SKM-1 (cell line): ENCODE results near the gene THOC6.
A peak's percentile ranks its signal among the peaks of the same experiment; 100 is the strongest.

Source experiments
- DNase-seq: peaks from one replicate; lab custom pipeline; 2025; ENCODE audit not compliant: unreplicated experiment; lab: John Stamatoyannopoulos, UW

Gene THOC6

DNA sequence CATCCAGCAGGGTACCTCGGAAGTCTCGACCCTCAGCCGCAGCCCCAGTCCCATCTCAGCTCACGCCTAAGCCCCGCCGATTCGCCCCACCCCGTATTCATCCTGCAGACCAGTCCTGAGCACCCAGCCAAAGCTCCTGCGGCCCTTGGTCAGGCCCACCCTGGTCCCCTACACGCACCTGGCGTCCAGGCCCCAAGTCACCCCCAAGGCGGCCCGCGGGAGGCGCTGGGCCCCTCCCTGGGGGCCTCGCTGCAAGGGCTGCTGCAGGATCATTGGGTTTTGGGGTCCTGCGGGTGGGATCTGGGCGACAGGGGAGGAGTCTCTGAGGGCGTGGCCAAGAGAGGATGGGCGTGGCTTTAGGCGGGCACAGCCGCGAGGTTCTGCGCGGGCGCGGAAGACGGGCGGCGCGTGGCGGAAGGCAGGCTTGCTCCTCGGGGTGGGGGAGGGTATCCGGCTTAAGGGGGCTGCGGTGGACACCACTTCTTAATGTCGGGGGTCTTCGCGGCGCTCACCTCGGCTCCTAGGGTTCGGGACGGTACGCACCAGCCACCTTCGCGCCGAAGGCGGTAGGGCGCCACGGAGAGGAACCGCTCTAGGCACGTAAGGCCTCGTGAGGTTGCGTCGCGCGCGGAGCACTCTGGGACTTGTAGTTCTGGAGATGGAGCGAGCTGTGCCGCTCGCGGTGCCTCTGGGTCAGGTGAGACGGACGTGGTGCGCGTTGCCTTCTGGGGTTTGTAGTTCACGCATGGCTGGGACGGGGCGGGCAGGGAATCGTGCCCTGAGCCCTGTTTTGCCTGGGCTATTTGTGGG is at the start of gene THOC6, which contains the start of gene HCFC1R1:
TSS of gene THOC6 (plus strand) at position 367 of the 810 bp plus-strand sequence. CDS start at position 659, 292 bp downstream.
TSS of gene HCFC1R1 (minus strand) at position 274 of the 810 bp plus-strand sequence. CDS start at position 273, 1 bp downstream.
- DNase-seq = peak; percentile 98

- no peak for DNase-seq
Observed at GRCh38 chr16:2974319-2975056, 49.3 kb upstream of the THOC6 start.

GRCh38 chr16:2975161-2975795 is 48.6 kb upstream of the THOC6 start:
- no peak for DNase-seq

GRCh38 chr16:2976201-2976600 is 47.6 kb upstream of the THOC6 start:
- no peak for DNase-seq

DNA sequence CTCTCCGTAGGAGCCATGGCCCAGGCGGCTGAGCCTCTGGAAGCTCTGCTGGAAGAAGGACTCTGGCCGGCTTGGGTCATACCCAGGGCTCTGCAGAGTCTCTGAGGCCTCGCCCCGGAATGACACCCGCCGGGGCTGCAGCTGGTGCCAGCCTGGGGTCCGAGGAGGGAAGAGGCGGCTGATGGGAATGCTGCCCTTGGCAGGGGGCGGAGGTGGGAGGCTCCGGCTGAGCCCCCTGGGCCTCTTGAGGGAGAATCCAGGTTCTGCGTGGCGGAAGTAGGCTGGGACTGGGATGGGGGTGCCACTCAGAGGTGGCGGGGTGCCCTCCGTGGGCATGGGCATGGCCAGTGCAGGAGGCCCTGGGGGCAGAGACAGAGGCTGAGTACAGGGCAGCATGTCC is 47.2 kb upstream of the THOC6 start:
- DNase-seq = no peak

- no peak for DNase-seq
Observed at GRCh38 chr16:2977440-2977839, 46.4 kb upstream of the THOC6 start.

DNA sequence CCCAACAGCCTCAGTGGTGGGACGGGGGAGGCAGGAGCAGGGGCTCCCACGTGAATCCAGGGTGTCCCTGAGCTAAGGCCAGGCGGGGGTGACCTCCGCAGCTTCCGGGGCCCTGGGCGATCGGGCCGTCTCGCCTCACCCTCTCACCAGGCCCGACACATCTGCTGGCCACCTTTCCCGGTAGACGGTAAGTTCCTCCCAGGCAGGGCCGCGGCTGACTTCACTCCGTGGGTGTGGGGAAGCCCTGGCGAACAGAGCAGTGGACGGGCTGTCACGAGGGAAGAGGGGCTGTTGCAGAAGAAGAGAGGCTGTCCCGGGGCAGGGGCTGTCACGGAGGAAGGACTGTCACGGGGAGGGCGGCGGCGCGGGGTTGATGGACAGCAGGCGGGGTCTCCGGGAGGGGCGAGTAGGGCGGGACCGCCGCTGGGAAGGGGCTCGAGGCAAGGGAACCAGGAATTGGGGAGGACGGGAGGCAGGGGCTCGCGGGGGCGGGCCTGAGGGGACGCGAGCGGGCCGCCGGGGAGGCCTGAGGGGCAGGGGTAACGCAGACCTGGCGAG is 44.1 kb upstream of the THOC6 start:
- DNase-seq = no peak

DNA sequence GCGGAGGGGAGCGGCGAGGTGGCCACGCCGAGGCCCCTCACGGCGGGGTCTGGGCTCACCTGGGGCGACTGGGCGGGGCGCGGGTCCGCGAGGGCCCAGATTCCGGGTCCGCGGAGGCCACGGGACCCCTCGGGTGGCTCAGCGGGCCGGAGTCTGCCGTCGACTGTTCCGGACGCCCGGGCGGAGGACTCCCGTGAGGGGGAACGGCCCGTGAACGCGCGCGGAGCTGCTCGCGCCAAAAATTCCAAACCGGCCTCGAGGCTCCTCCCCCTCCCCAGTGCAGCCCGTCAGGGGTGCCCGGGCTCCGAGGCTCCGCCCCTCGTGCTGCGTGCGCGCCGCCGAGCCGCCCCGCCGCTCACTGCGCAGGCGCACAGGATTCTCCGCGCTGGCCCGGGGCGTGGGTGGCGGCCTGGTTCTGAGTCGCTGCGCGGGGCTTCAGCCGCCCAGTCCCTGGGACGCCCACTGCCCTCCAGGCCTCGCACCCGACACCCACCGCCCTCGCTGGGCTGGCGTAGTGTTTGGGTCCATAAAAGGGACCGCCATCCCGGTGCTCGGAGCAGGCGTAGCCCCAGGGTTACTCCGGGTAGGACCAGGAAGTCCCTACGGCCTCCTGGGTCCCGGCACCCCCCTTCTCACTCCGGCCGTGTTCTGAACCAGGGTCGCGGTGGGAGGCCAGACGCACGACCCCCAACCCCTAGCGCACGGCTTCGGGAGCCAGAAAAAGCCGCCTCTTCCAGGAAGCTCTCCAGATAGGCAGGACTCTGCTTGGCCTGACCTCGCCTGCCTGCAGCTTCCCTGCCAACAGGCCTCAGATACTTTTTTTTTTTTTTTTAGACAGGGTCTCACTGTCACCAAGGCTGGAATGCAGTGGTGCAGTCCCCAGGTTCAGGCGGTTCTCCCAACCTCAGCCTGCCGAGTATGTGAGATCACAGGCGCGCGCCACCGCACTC is 43.3 kb upstream of the THOC6 start, which contains the start of gene PKMYT1:
TSS of gene PKMYT1 (minus strand) at position 220 of the 950 bp plus-strand sequence. CDS start 789 bp downstream, outside the sequence.
- DNase-seq = peak; percentile 86

GRCh38 chr16:2981177-2981898 is 42.5 kb upstream of the THOC6 start:
- DNase-seq = no peak

DNA sequence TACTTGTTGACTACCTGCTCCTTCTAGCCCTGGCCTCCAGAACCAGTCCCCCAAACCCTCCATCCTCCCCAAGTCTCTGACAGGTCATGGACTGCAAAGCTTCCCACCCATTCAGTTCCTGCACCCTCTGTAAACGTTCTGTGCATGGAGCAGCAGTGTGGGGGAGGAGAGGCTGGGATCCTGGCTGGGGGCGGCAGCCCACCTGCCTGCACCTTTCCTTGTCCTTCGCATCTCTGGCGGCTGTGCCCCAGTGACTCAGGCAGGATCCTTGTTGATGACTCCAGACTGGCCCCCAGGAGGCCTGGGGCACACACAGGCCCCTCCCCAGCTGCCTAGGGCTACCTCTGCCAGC is 42.0 kb upstream of the THOC6 start:
- DNase-seq = no peak

DNA sequence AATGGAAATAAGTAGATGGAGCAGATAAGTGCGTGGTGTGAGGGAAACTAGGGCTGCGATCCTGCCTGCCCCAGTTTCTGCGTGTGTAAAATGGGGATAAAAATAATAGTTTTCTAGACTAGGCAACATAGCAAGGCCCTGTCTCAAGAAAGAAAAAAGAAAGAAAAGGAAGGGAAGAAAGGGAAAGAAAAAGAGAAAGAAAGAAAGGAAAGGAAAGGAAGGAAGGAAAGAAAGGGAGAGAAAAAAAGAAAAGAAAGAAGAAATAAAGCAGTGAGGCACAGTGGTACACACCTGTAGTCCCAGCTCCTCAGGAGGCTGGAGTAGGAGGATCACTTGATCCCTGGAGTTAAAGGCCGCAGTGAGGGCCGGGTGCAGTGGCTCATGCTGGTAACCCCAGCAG is 41.4 kb upstream of the THOC6 start:
- DNase-seq = no peak

GRCh38 chr16:2983706-2984136 is 40.1 kb upstream of the THOC6 start:
- DNase-seq = peak; percentile 58

- no peak for DNase-seq
Observed at GRCh38 chr16:2985462-2985861, 38.4 kb upstream of the THOC6 start.

DNA sequence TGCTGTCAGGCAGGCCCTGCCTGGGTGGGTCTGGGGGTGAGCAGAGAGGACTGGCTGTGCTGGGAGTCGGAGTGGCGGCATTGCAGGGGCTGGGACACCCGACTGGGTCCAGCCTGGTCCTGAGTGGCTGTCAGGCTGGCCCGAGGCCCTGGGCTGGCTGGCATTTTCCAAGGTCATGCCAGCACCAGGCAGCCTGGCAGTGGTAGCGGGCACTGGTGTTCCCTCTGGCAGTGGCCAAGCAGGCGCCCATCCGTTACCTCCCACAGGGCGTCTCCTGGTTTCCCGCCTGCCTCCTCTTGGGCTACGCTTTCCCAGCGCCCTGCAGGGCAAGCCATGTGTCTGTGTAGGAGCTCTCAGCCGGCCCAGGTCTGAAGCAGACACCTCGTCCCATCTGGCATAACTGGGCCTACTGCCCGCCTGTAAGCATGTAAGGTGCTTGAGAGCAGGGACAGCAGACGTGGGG is 37.9 kb upstream of the THOC6 start:
- no peak for DNase-seq

GRCh38 chr16:2986623-2987188 is 37.1 kb upstream of the THOC6 start:
- no peak for DNase-seq

GRCh38 chr16:2987286-2987685 is 36.5 kb upstream of the THOC6 start:
- no peak for DNase-seq

- DNase-seq = no peak
Observed at GRCh38 chr16:2987833-2988232, 36.0 kb upstream of the THOC6 start.

DNA sequence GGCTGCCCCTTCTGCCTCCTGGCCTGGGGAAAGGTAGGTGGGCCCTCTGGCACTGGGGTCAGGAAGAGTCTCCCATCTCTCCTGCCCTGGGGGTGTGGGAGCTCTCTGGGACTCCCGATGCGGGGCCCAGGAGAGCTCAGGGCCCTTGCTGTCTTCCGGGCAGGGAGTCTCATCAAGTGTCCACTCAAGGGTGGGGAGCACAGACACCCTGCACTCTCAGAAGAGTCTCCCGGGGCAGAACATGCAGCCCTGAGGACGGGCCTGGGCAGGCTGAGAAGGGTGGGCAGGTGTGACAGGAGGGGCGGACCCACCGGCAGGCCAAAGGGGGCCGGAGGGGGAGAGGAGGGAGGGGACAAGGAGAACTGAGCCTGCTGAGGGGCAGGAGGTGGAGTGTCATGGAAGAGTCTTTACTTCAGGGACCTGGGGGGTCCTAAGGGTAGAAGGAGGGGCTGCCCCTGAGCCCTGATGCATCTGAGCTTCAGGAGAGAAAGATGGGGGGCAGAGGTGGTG is 35.2 kb upstream of the THOC6 start:
- no peak for DNase-seq

- no peak for DNase-seq
Observed at GRCh38 chr16:2990891-2991290, 32.9 kb upstream of the THOC6 start.
